Activated gamma-delta T cell treated with Interleukin-2 at 50 U/mL for 16 hours (primary cell): ENCODE data around the gene CELA3B.
A peak's percentile ranks its signal among the peaks of the same experiment; 100 is the strongest.
"Not testable (repeated sequence)": the region's sequence is repeated elsewhere in the genome, so short reads cannot be mapped to it uniquely, and the experiment has no call there.

Experiments used
- DNase-seq: peaks from one replicate; pipeline ENCODE4 v3.0.0-alpha.2; 2020

Gene CELA3B

DNA sequence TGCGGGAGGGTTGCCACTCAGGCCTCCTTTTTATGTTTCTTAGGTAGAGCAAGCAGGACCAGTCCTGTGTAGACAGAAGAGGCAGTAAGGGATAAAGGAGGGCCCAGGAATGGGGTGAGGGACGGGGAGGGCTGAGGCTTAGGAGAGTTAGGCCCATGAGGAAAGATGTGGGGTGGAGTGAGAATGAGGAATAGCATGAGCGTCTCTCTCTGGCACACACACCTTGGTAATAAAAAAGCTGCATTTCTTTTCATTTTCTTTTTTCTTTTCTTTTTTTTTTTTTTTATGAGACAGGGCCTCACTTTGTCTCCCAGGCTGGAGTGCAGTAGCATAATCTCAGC is 32.1 kb upstream of the CELA3B start:
- DNase-seq, result no peak

- no peak for DNase-seq
Observed at GRCh38 chr1:21946836-21947587, 29.8 kb upstream of the CELA3B start.

DNA sequence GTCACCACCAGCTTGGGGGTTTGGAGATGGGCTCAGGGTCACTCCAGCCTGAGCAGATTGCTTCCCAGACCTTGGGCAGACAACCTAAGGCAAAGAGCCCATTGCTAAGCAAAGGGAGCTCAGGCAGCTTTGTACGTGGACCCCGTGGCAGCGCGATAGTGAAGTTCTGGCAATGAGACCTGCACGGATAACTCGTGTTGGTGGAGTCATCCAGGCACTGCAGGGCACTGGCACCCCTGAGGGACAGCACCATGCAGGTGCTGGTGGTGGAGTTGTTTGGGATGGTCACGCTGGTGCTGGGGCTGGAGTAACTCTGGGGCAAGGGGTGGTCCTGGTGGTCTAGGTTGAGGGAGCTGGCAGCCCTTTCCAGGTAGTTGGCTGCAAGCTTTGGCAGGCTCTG is 26.1 kb upstream of the CELA3B start:
- DNase-seq, result no peak

- DNase-seq, result no peak
Observed at GRCh38 chr1:21951226-21951870, 25.5 kb upstream of the CELA3B start.

DNA sequence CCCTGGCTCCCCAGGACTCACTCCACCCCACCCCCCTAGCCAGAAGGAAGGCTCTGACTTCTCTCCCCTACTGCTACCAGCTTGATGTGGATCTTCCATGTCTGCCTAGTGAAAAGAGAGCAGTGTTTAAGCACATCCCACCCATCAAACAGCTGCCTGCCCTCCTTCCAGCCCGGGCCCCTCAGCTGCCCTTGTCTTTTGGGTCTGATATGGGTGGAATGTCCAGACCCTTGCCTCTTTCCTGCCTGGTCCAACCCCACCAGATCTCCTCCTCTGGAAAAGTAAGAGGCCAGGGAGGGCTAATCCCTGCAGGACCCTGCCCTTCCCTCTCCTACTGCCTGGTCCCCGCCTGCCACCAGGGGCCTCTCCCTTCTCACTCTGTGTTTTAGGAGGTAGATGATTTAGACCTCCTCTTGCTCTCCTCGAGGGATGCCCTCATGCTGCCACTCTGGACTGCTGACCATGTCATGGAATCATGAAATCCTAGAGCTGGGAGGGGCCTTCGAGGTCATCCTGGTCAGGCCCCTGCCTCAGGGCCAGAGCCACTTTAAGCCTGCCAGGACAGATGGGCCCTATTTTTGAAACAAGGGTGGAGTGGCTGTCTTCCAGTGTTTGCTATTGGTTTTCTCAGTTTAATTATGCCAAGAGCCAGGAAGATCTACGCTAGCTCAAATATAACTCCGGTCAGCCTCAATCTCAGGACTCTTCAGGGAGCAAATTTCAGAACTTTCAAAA is 23.9 kb upstream of the CELA3B start:
- DNase-seq, result no peak

GRCh38 chr1:21955058-21955457 is 21.8 kb upstream of the CELA3B start:
- no peak for DNase-seq

- DNase-seq, result no peak
Observed at GRCh38 chr1:21955501-21956281, 21.1 kb upstream of the CELA3B start.

GRCh38 chr1:21956720-21957552 is 19.9 kb upstream of the CELA3B start:
- DNase-seq, result peak; percentile 36

DNA sequence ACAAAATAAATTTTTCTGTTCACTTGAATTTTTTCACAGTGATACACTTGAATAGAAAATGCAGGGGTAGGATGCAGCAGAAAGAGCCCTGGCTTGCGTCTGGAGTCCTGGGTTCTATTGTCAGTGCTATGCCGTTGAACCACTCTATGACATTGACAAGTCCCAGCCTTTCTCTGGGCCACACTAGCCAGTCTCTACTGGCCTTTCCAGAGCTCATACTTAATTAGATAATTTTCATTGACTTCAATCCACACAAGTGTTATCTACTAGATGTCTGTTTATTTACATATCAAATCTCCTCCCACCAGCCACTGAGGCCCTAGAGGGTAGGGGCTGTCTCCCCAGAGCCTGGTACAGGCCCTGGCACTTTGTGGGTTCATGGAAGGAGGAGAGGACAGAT is 15.5 kb upstream of the CELA3B start:
- no peak for DNase-seq

DNA sequence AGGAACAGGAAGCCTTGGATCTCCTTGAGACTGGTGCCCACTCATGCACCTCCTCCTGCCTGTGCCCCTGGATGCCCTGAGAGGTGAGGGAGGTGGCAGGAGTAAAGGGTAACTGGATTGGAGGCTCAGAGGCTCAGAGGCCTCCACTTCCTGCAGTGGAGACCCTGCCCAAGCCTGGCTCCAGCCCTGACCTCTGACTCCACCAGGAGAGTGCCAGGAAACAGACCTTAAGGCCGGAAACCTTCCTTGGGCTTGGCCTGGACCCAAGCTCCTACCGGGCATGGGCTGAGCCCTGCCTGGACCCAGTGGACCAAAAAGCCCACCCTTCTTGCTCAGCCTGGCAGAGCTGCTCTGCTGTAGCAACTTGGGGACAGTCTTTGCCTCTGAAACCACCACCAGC is 15.0 kb upstream of the CELA3B start:
- DNase-seq, result no peak

GRCh38 chr1:21963477-21964217 is 13.2 kb upstream of the CELA3B start:
- peak; percentile 81 for DNase-seq

DNA sequence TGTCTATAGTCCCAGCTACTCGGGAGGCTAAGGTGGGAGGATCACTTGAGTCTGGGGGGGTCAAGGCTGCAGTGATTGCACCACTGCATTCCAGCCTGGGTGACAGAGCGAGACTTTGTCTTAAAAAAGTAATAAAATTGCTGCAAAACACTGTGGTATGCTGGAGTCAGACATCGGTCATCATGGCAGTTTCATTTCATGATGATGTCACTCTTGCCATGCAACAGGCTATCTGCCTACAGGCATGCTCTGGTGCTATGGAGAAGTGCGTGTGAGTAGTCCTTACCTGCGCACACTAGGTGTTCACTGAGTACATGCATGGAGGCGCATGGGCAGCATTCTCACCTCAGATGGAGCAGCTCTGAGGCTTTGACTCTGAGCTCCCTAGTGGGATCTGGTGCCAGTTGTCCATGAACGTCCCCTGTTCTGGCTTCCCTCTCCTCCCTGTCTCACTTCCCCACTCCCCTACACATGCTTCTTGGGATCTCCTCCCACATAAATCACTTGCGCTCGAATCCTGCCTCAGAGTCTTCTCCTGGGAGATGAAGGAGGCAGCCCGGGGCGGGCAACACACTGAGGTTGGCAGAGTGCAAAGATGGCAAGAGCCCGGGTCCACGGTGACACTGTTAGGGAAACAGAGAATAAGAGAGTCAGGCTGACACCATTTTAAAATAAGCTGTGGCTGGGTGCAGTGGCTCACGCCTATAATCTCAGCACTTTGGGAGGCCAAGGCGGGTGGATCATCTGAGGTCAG is 10.4 kb upstream of the CELA3B start:
- no peak for DNase-seq

DNA sequence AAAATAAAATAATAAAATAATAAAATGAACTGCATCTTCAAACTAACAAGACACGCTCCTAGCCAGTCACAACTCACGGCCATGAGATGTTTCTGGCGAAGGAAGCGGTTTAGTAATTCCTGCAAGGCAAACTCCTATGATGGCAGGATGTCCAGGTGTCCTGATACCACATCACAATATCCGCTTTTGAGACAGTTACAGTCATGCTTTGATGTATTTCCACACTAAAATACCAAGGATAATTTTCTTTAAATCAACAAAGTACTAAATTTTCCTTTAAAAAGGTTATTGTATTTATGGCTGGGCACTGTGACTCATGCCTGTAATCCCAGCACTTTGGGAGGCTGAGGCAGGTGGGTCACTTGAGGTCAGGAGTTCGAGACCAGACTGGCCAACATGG is 9.6 kb upstream of the CELA3B start:
- not testable (repeated sequence) for DNase-seq

DNA sequence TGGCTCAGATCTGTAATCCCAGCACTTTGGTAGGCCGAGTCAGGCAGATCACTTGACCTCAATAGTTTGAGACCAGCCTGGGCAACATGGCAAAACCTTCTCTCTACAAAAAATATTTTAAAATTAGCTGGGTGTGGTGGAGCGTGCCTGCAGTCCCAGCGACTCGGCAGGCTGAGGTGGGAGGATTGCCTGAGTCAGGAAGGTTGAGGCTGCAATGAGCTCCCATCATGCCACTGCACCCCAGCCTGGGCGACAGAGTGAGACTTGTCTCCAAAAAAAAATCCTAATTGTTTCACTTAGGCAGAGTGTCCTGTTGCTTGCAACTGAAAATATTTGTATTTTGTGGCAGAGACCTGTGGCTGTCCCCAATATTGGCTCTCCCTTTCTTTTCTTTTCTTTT is 7.8 kb upstream of the CELA3B start:
- DNase-seq, result not testable (repeated sequence)

- DNase-seq, result not testable (repeated sequence)
Observed at GRCh38 chr1:21970523-21970922, 6.3 kb upstream of the CELA3B start.

DNA sequence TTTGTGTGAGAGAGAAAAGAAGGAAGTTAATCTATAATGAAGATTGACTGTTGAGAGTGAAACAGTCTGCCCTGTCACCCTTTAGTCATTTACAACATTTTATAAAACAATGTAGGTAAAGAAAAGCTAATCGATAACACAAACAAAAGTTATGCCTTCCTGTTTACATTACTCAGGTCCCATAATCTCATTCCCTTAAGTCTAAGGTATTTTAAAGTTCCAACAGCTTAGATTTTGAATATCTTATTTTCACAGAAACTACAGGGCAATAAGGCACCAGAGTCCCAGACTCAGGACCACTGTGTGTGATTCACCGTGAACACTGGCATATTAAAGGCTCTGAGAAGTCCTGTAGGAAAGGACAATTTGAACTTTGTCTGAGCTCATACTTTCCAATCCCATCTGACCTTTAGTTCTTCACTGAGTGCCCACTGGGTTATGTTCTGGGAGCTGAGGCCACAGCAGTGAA is 3.8 kb upstream of the CELA3B start:
- not testable (repeated sequence) for DNase-seq

- DNase-seq, result not testable (repeated sequence)
Observed at GRCh38 chr1:21973948-21974347, 2.9 kb upstream of the CELA3B start.

- DNase-seq, result not testable (repeated sequence)
Observed at GRCh38 chr1:21974699-21975098, 2.1 kb upstream of the CELA3B start.

- DNase-seq, result not testable (repeated sequence)
Observed at GRCh38 chr1:21975296-21975695, 1.5 kb upstream of the CELA3B start.

- not testable (repeated sequence) for DNase-seq
Observed at GRCh38 chr1:21978209-21978608, 1.4 kb downstream of the CELA3B start.
